ENCODE measurements around the gene PEX10. TPM values are rescaled to one million over a fixed set of nuclear protein-coding genes. Genes with fewer than 3 reads are reported as not detected.

Gene PEX10
- total and polyA plus RNA-seq, 4 donors, result 6.2 to 16.4 (median 11.8) TPM

- DNase-seq (ENCODE audit: low spot score), result no peak
- 94% methylated on average over 19 of the region's 19 CpGs for WGBS
- Histone ChIP-seq H3K9me3 (ENCODE audit: control insufficient read depth in 4 of 4, low read length in 3 of 4) (no peaks in the 10 kb centered on the region), H3K36me3 (ENCODE audit: control insufficient read depth in 4 of 4, insufficient read depth in 3 of 4, low read depth in 1 of 4, low read length in 3 of 4) (peaks cover 12 to 55% (median 39%) of the 10 kb centered on the region in 4 donors), H3K4me1 (ENCODE audit: control insufficient read depth in 4 of 4, insufficient read depth in 4 of 4, low read length in 3 of 4) (peaks cover 3 to 25% (median 23%) of the 10 kb centered on the region in 4 donors), H3K4me3 (ENCODE audit: low read depth in 1 of 3, low read length in 3 of 3) (no peak overlapping the region), H3K27ac (ENCODE audit: low read depth in 1 of 2, low read length in 2 of 2) (no peak overlapping the region), H3K27me3 (ENCODE audit: control insufficient read depth in 4 of 4, insufficient read depth in 4 of 4, low read length in 3 of 4) (no peaks in the 10 kb centered on the region), H3K9ac (ENCODE audit: low read depth in 1 of 2, low read length in 2 of 2) (no peak overlapping the region)
- no peak for TF ChIP-seq ZBTB33 (IDR thresholded peaks at IDR 0.05)
- no peak for TF ChIP-seq MAX (IDR thresholded peaks at IDR 0.05)
- TF ChIP-seq EGR1 (IDR thresholded peaks at IDR 0.05; ENCODE audit: low read depth in 2 of 2), result no peak
- TF ChIP-seq HNF4A (conservative IDR thresholded peaks at IDR 0.05), result no peak
- no peak for TF ChIP-seq TAF1 (conservative IDR thresholded peaks at IDR 0.05)
- TF ChIP-seq FOXA1 (IDR thresholded peaks at IDR 0.05), result no peak
- no peak for TF ChIP-seq REST (IDR thresholded peaks at IDR 0.05)
- no peak for TF ChIP-seq ATF3 (IDR thresholded peaks at IDR 0.05)
- TF ChIP-seq GABPA (IDR thresholded peaks at IDR 0.05 in 1 of 2, conservative IDR thresholded peaks at IDR 0.05 in 1 of 2), result no peak
- no peak for TF ChIP-seq RAD21 (IDR thresholded peaks at IDR 0.05)
Observed at GRCh38 chr1:2397007-2397679, 15.2 kb downstream of the PEX10 start.

GRCh38 chr1:2396476-2396875, 15.9 kb downstream of the PEX10 start:
- no peak overlapping the region for H3K4me3 ChIP-seq (ENCODE audit: low read depth in 1 of 3, low read length in 3 of 3)
- H3K36me3 ChIP-seq (ENCODE audit: control insufficient read depth in 4 of 4, insufficient read depth in 3 of 4, low read depth in 1 of 4, low read length in 3 of 4), result peaks cover 12 to 48% (median 36%) of the 10 kb centered on the region in 4 donors
- 98% methylated on average over 5 of the region's 5 CpGs for WGBS
- no peak for DNase-seq (ENCODE audit: low spot score)
- TF ChIP-seq JUND (IDR thresholded peaks at IDR 0.05) (no peak), ZBTB33 (IDR thresholded peaks at IDR 0.05) (no peak), NR2F2 (IDR thresholded peaks at IDR 0.05) (no peak), RXRA (IDR thresholded peaks at IDR 0.05) (no peak), SP1 (IDR thresholded peaks at IDR 0.05) (no peak), CTCF (IDR thresholded peaks at IDR 0.05; ENCODE audit: low read depth, low read length, missing input control) (no peak), GABPA (IDR thresholded peaks at IDR 0.05 in 1 of 2, conservative IDR thresholded peaks at IDR 0.05 in 1 of 2) (no peak), YY1 (IDR thresholded peaks at IDR 0.05) (no peak), TAF1 (conservative IDR thresholded peaks at IDR 0.05) (no peak), FOXA2 (IDR thresholded peaks at IDR 0.05) (no peak)
- H3K27me3 ChIP-seq (ENCODE audit: control insufficient read depth in 4 of 4, insufficient read depth in 4 of 4, low read length in 3 of 4), result no peaks in the 10 kb centered on the region
- peaks cover 3 to 25% (median 23%) of the 10 kb centered on the region in 4 donors for H3K4me1 ChIP-seq (ENCODE audit: control insufficient read depth in 4 of 4, insufficient read depth in 4 of 4, low read length in 3 of 4)
- H3K9ac ChIP-seq (ENCODE audit: low read depth in 1 of 2, low read length in 2 of 2), result no peak overlapping the region
- H3K27ac ChIP-seq (ENCODE audit: low read depth in 1 of 2, low read length in 2 of 2), result no peak overlapping the region
- no peaks in the 10 kb centered on the region for H3K9me3 ChIP-seq (ENCODE audit: control insufficient read depth in 4 of 4, low read length in 3 of 4)
